Heart left ventricle (tissue), 16 donors: ENCODE measurements around the gene H6PD. TPM values are rescaled to one million over a fixed set of nuclear protein-coding genes. Genes with fewer than 3 reads are reported as not detected.

ENCODE experiments used
- ATAC-seq, 4 donors: fragments of 200-7000 bp; cut with Tn5 transposase; one replicate each; pipeline ENCODE4 v1.9.1; 2020 to 2022; ENCODE audit warnings: moderate library complexity in 4 of 4, mild to moderate bottlenecking in 3 of 4, moderate number of reproducible peaks in 1 of 4
- DNase-seq, 5 donors: peaks; one replicate each; pipeline ENCODE4 v3.0.0-alpha.2; 2020
- H3K27ac ChIP-seq, 12 donors: fragments of 200-600 bp; sonication (generic) in 4 of 12; one replicate each; pipeline versions ENCODE4 v1.5.0 to v1.8.0; 2016 to 2022; ENCODE audit warnings: mild to moderate bottlenecking in 2 of 12
- H3K27me3 ChIP-seq, 9 donors: fragments of 200-600 bp; sonication (generic) in 2 of 9; one replicate each; pipeline versions ENCODE4 v1.5.1 to v1.8.0; 2016 to 2022; ENCODE audit warnings: mild to moderate bottlenecking in 3 of 9
- H3K36me3 ChIP-seq, 9 donors: fragments of 200-600 bp; sonication (generic) in 2 of 9; one replicate each; pipeline versions ENCODE4 v1.5.0 to v1.8.0; 2018 to 2022; ENCODE audit warnings: mild to moderate bottlenecking in 2 of 9
- H3K4me1 ChIP-seq, 12 donors: fragments of 200-600 bp; sonication (generic) in 4 of 12; one replicate each; pipeline versions ENCODE4 v1.5.0 to v1.8.0; 2016 to 2022; ENCODE audit warnings: mild to moderate bottlenecking in 3 of 12
- H3K4me3 ChIP-seq, 12 donors: fragments of 200-600 bp; sonication (generic) in 4 of 12; one replicate each; pipeline versions ENCODE4 v1.5.0 to v1.8.0; 2017 to 2022; ENCODE audit warnings: mild to moderate bottlenecking in 9 of 12, moderate library complexity in 4 of 12
- H3K9me3 ChIP-seq, 12 donors: fragments of 200-600 bp; sonication (generic) in 4 of 12; one replicate each; pipeline versions ENCODE4 v1.5.0 to v1.8.0; 2016 to 2022; ENCODE audit warnings: mild to moderate bottlenecking in 1 of 12
- POLR2A ChIP-seq, 2 donors: fragments of 450-650 bp; IDR thresholded peaks; one replicate each; pipeline ENCODE4 v1.6.1; 2017; ENCODE audit warnings: antibody characterized with exemption in 2 of 2, mild to moderate bottlenecking in 2 of 2, moderate library complexity in 2 of 2
- WGBS, 4 donors: extraction: QIAGEN DNeasy Blood & Tissue Kit in 2 of 4; methylation state at CpG; one replicate each; pipeline versions ENCODE4 v1.1.5 to v1.1.7; 2013 to 2018; 5-methylcytosine and 5-hydroxymethylcytosine counted together
- intact Hi-C, 10 donors: fragments of 100-400 bp; cut with DNase I; formaldehyde crosslinking; loops; one replicate each; pipeline versions ENCODE4 v1.11.1 to v1.14.2; 2022
- polyA plus RNA-seq, 2 donors: library from polyadenylated mRNA; stranded (reverse); fragments of 200-250 nt; gene quantifications; one replicate each; pipeline ENCODE4 v1.2.3, GENCODE V29; 2013
- total RNA-seq, 9 donors: library from RNA; depleted of rRNA in 2 of 9; stranded (reverse); fragments of >200 nt in 2 of 9; fragmentation: NEBNext Ultra II Directional in 3 of 9; extraction: Animal tissue kit (Norgen Biotek cat#: 25700) in 3 of 9; gene quantifications; one replicate each; pipeline versions ENCODE4 v1.1.0 to v1.2.4, GENCODE V29; 2016 to 2023
- TF ChIP-seq, protein P1 (sequence below), 12 donors: fragments of 200-600 bp; sonication (generic) in 4 of 12; IDR thresholded peaks; one replicate each; pipeline versions ENCODE4 v1.5.0 to v1.8.0; 2018 to 2022; ENCODE audit warnings: antibody characterized with exemption in 12 of 12, mild to moderate bottlenecking in 5 of 12
- donor health status: ischemic (EF 13 %, LVEDD 7.1; RV severe dilation, severe dysfunction).
- donor health status: healthy with polysubstance abuse.
- donor health status: DM: no; HTN: yes; CAD: no.
- donor health status: DM: no; HTN: no; CAD: no.
- donor health status: ischemic (EF 25% LVEDD 6.9; RV normal size, moderate dysfunction).
- donor health status: ischemic (EF 25% LVEDD 5.7; RV mildly dilated, moderate dysfunction).
- donor health status: healthy.
- donor health status: DM: yes; HTN: yes; CAD: no.
- donor health status: ischemic (EF 35%, LVEDD 5.7; RV mildly dilated, moderate dysfunction).
- donor health status: nonischemic (EF 11% LVEDD 7.7; RV severe dilation, severe dysfunction).
- donor health status: DM: yes; HTN: yes; CAD: no.
- donor health status: PGD.
- donor health status: ischemic (EF 29% LVEDD 5.4; RV normal size, mild dysfunction).
- donor health status: nonischemic (EF 23%, LVEDD 6.1; RV moderate dilation, normal function).

Gene H6PD
- total and polyA plus RNA-seq, 11 donors = 11.0 to 54.5 (median 26.4) TPM

DNA sequence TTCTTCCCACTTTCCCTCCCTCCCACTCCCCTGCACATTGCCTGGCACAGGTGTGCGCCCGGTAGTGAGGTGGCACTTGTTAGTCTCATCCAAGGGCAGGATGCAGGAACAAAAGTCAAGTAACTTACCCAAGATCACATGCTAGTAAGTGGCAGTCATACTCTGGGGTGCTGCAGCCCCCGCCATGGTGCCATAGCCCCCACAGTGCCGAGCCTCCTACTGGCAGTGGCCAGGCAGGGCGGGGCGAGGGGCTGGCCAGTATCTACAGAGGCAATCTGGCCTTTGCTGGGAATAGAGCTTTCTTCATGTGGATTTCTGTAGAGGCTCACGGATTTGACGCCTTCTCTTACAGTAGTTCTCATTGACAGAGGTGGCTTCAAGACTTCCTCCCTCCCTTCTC, 26.9 kb downstream of the H6PD start:
- intact Hi-C loops = loop anchor here in 7 of 10 donors (10.0 kb wide), 2 partner anchors 193 to 313 kb away; no protein-coding TSS in a partner anchor
- Histone ChIP-seq H3K27me3 (no peaks in the 10 kb centered on the region), H3K9me3 (no peaks in the 10 kb centered on the region), H3K4me3 (no peak overlapping the region), H3K4me1 (peaks cover 0 to 4% (median 0%) of the 10 kb centered on the region in 12 donors), H3K27ac (no peak overlapping the region), H3K36me3 (peaks cover 0 to 57% (median 48%) of the 10 kb centered on the region in 9 donors)
- TF ChIP-seq POLR2A (IDR thresholded peaks at IDR 0.05) = no peak
- TF ChIP-seq, protein P1, sequence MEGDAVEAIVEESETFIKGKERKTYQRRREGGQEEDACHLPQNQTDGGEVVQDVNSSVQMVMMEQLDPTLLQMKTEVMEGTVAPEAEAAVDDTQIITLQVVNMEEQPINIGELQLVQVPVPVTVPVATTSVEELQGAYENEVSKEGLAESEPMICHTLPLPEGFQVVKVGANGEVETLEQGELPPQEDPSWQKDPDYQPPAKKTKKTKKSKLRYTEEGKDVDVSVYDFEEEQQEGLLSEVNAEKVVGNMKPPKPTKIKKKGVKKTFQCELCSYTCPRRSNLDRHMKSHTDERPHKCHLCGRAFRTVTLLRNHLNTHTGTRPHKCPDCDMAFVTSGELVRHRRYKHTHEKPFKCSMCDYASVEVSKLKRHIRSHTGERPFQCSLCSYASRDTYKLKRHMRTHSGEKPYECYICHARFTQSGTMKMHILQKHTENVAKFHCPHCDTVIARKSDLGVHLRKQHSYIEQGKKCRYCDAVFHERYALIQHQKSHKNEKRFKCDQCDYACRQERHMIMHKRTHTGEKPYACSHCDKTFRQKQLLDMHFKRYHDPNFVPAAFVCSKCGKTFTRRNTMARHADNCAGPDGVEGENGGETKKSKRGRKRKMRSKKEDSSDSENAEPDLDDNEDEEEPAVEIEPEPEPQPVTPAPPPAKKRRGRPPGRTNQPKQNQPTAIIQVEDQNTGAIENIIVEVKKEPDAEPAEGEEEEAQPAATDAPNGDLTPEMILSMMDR (IDR thresholded peaks at IDR 0.05) = no peak
- no peak for DNase-seq
- ATAC-seq = no peak
- 93 to 95% (median 94%) methylated on average over 8 of the region's 8 CpGs for WGBS, 4 donors

DNA sequence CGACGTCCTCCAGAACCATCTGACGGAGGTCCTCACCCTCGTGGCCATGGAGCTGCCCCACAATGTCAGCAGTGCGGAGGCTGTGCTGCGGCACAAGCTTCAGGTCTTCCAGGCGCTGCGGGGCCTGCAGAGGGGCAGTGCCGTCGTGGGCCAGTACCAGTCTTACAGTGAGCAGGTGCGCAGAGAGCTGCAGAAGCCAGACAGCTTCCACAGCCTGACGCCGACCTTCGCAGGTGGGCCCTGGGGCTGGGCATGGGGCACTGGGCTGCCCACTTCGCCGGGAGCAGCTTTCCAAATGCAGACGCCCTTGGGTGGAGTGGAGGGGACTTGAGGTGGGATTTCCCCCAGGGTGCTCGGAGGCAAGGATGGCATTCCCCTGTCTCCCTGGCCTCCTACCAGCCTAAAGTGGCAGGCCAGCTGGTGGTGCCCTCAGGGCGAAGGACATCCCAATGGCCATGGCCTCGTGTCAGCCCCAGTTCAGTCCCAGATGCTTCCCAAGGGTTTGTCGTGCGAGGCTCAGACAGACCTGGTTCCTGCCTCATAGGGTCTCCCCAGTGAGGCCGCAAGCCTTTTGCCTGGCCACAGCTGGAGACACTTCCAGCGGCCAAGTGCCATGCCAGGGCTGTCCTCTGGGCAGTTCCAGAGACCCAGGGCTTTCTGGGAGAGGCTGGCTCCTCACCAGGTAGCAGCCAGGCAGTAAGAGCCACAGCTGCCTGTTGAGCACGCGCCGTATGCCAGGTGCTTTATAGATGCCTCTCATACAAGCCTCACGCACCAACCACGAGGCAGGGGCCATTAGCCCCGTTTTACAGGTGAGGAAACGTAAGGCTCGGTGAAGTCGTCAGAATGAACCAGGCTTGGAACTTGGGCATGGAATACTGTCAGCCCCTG, 27.8 kb downstream of the H6PD start:
- 90 to 92% (median 92%) methylated on average over 20 to 33 of the region's 33 CpGs for WGBS, 4 donors

DNA sequence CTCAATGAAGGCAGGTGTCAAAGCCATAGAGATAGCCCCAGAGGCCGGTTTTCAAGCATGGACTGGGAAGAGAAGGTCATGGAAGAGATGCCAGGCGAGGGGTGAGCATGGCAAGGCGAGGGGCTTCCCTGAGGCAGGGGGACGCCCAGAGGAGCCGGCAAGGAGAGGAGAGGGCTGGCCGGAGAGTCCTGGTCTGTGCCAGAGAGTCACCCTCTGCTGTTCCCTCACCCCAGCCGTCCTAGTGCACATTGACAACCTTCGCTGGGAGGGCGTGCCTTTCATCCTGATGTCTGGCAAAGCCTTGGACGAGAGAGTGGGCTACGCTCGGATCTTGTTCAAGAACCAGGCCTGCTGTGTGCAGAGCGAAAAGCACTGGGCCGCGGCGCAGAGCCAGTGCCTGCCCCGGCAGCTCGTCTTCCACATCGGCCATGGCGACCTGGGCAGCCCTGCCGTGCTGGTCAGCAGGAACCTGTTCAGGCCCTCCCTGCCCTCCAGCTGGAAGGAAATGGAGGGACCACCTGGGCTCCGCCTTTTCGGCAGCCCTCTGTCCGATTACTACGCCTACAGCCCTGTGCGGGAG, 28.8 kb downstream of the H6PD start:
- ATAC-seq (no peak), DNase-seq (peak in 1 of 5 donors; percentile 48)
- intact Hi-C loops = loop anchor here in 7 of 10 donors (10.0 kb wide), 2 partner anchors 191 to 311 kb away; no protein-coding TSS in a partner anchor
- Histone ChIP-seq H3K4me3 (no peak overlapping the region), H3K36me3 (peaks cover 0 to 58% (median 47%) of the 10 kb centered on the region in 9 donors), H3K27ac (no peak overlapping the region), H3K9me3 (no peaks in the 10 kb centered on the region), H3K4me1 (peaks cover 0 to 9% (median 4%) of the 10 kb centered on the region in 12 donors), H3K27me3 (no peaks in the 10 kb centered on the region)
- 91 to 95% (median 92%) methylated on average over 21 to 26 of the region's 26 CpGs for WGBS, 4 donors
- TF ChIP-seq POLR2A (IDR thresholded peaks at IDR 0.05) = no peak
- TF ChIP-seq, protein P1 (IDR thresholded peaks at IDR 0.05) = no peak

More for the DNA sequence above, 27.8 kb downstream of the H6PD start:
- Histone ChIP-seq H3K36me3 (peaks cover 0 to 62% (median 47%) of the 10 kb centered on the region in 9 donors), H3K4me1 (peaks cover 0 to 9% (median 4%) of the 10 kb centered on the region in 12 donors), H3K27me3 (no peaks in the 10 kb centered on the region), H3K9me3 (no peaks in the 10 kb centered on the region), H3K27ac (no peak overlapping the region), H3K4me3 (no peak overlapping the region)
- no peak for ATAC-seq
- no peak for TF ChIP-seq POLR2A (IDR thresholded peaks at IDR 0.05)
- TF ChIP-seq, protein P1 (IDR thresholded peaks at IDR 0.05) = no peak
- intact Hi-C loops = loop anchor here in 7 of 10 donors (10.0 kb wide), 2 partner anchors 192 to 312 kb away; no protein-coding TSS in a partner anchor
- DNase-seq = no peak
